ENCODE results near the gene LEFTY1. TPM values are rescaled to one million over a fixed set of nuclear protein-coding genes. Genes with fewer than 3 reads are reported as not detected.

LEFTY1 gene
- total RNA-seq, 1 donor from 2014 or later = 0.28 TPM

DNA sequence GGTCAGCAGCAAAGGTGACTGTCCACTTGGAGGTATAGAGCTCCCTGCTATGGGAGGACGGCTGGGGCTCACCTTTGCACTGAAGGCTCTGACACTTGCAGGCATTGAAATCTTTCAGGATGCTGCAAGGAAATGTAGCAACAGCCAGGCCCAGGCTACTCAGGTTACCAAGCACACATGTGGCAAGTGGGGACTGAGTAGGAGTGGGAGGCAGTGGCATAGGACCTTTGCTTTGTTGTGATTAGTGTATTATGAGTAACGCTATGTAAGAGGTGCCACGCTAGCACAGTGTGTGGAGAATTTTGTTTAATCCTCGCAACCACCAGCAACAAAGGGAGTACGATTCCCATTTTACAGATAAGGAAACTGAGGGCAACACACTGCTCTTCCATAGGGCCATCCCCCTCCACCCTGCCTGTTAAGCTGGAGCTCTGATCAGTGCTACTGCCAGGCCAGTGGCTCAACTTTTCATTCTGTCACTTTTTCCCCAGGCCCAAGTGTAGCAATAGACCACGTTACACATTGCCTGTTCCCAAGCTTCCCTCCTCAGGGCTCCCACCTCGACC, 28.0 kb downstream of the LEFTY1 start:
- Mint-ChIP-seq H3K36me3 (ENCODE audit: low read depth, unreplicated experiment) (peaks cover 20% of the 10 kb centered on the region), H3K9me3 (ENCODE audit: unreplicated experiment) (no peaks in the 10 kb centered on the region), H3K4me3 (ENCODE audit: unreplicated experiment) (peak overlapping the region; percentile 38), H3K27me3 (ENCODE audit: unreplicated experiment) (peaks cover 10% of the 10 kb centered on the region), H3K4me1 (ENCODE audit: unreplicated experiment) (peaks cover 5% of the 10 kb centered on the region), H3K27ac (ENCODE audit: unreplicated experiment) (no peak overlapping the region)
- TF ChIP-seq, protein P1, sequence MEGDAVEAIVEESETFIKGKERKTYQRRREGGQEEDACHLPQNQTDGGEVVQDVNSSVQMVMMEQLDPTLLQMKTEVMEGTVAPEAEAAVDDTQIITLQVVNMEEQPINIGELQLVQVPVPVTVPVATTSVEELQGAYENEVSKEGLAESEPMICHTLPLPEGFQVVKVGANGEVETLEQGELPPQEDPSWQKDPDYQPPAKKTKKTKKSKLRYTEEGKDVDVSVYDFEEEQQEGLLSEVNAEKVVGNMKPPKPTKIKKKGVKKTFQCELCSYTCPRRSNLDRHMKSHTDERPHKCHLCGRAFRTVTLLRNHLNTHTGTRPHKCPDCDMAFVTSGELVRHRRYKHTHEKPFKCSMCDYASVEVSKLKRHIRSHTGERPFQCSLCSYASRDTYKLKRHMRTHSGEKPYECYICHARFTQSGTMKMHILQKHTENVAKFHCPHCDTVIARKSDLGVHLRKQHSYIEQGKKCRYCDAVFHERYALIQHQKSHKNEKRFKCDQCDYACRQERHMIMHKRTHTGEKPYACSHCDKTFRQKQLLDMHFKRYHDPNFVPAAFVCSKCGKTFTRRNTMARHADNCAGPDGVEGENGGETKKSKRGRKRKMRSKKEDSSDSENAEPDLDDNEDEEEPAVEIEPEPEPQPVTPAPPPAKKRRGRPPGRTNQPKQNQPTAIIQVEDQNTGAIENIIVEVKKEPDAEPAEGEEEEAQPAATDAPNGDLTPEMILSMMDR (IDR thresholded peaks at IDR 0.05; ENCODE audit: unreplicated experiment) = no peak
- DNase-seq (ENCODE audit: low spot score) = no peak

DNA sequence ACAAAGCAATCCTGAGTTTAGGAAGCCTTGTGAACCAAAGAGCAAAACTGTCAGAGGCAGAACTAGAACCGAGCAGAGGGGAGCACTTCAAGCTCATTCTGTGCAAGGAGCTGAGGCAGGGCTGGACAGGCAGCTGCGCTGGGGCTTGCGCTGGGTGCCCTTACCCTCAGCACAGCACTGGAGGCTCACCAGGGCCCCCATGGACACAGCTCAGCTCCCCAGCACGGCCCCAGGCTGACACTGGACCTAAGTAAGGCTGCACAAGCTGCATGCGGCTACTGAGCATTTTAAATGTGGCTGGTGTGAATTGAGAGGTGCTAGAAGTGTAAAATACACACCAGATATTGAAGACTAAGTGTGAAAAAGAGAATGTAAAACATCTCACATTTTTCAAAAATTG, 28.8 kb downstream of the LEFTY1 start:
- no peak overlapping the region for H3K27ac Mint-ChIP-seq (ENCODE audit: unreplicated experiment)
- H3K4me3 Mint-ChIP-seq (ENCODE audit: unreplicated experiment) = no peak overlapping the region
- H3K27me3 Mint-ChIP-seq (ENCODE audit: unreplicated experiment) = peaks cover 10% of the 10 kb centered on the region
- TF ChIP-seq, protein P1 (IDR thresholded peaks at IDR 0.05; ENCODE audit: unreplicated experiment) = no peak
- no peak for DNase-seq (ENCODE audit: low spot score)
- peaks cover 5% of the 10 kb centered on the region for H3K4me1 Mint-ChIP-seq (ENCODE audit: unreplicated experiment)
- H3K36me3 Mint-ChIP-seq (ENCODE audit: low read depth, unreplicated experiment) = peaks cover 15% of the 10 kb centered on the region
- no peaks in the 10 kb centered on the region for H3K9me3 Mint-ChIP-seq (ENCODE audit: unreplicated experiment)

DNA sequence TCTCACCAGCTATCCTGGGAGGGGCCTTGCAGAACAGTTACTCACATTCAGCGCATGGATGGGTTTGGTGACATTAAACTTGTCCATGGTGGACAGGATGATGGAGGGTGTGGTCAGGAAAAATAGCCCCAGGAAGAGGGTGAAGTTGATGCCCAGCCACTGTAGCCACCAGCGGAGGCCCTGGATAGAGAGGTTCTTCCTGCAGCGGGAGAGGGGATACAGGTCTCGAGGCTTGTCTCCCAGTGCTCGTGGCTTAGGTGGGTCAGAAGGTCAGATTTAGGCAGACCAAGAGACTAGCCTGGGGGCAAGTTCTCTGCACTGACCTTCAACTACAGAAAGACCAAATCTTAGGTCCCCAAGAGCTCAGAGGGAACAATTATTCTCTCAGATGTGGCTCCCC, 29.8 kb downstream of the LEFTY1 start:
- DNase-seq (ENCODE audit: low spot score) = no peak
- peaks cover 10% of the 10 kb centered on the region for H3K27me3 Mint-ChIP-seq (ENCODE audit: unreplicated experiment)
- no peak overlapping the region for H3K27ac Mint-ChIP-seq (ENCODE audit: unreplicated experiment)
- no peaks in the 10 kb centered on the region for H3K9me3 Mint-ChIP-seq (ENCODE audit: unreplicated experiment)
- peaks cover 5% of the 10 kb centered on the region for H3K4me1 Mint-ChIP-seq (ENCODE audit: unreplicated experiment)
- H3K4me3 Mint-ChIP-seq (ENCODE audit: unreplicated experiment) = no peak overlapping the region
- TF ChIP-seq, protein P1 (IDR thresholded peaks at IDR 0.05; ENCODE audit: unreplicated experiment) = no peak
- peaks cover 20% of the 10 kb centered on the region for H3K36me3 Mint-ChIP-seq (ENCODE audit: low read depth, unreplicated experiment)

DNA sequence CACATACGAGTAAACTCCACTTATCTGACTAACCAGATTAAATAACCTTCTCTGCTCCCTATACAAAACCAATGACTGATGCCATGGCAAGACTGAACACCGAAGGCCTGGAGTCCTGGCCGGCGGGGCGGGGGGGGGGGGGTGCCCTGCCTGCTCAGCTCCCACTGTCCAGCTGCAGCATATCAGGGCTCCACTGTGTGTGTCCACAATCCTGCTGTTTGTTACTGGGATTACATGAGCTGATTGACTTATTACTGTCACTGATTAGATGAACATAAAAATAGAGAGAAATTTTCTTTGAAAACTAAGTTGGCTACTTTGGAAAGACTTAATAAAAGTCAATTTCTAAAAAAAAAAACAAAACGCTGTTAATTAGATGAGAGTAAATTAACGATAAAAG, 31.7 kb downstream of the LEFTY1 start:
- H3K9me3 Mint-ChIP-seq (ENCODE audit: unreplicated experiment) = no peaks in the 10 kb centered on the region
- no peak for DNase-seq (ENCODE audit: low spot score)
- TF ChIP-seq, protein P1 (IDR thresholded peaks at IDR 0.05; ENCODE audit: unreplicated experiment) = no peak
- no peak overlapping the region for H3K4me3 Mint-ChIP-seq (ENCODE audit: unreplicated experiment)
- H3K27ac Mint-ChIP-seq (ENCODE audit: unreplicated experiment) = no peak overlapping the region
- peaks cover 5% of the 10 kb centered on the region for H3K4me1 Mint-ChIP-seq (ENCODE audit: unreplicated experiment)
- H3K36me3 Mint-ChIP-seq (ENCODE audit: low read depth, unreplicated experiment) = peaks cover 38% of the 10 kb centered on the region
- H3K27me3 Mint-ChIP-seq (ENCODE audit: unreplicated experiment) = peaks cover 7% of the 10 kb centered on the region

DNA sequence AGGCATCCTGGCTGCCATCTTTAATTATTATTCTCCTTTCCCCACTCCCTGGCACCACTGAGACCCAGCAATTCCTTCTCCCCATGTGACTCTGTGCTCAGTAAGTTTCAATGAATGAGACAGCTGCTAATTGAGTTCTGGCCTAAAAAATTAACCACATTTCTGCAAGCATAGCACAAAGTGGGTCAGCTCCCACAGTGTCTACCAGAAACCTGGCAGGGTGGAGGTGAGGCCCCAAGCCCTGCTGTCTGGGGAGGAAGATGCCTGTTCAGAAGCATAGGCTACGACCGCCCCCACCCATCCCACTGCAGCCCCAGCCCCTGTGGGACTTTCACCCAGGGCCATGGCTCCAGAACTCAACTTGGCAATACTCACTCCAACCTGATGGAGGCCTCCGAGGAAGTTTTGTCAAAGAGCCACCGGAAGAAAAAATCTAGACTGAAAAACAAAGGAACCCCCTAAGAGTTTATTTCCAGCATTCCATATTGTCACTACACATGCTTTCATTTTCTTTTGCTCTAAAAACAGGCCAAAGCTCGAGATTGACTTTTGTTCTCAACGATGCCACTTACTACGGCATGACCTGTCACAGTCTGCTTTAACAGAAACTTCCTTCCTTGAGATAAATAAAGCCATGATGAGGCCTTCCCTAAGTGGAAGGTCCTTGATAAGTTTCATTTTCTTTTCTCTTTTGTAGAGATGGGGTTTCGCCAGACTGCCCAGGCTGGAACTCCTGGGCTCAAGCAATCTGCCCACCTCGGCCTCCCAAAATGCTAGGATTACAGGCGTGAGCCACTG, 33.2 kb downstream of the LEFTY1 start:
- no peak for DNase-seq (ENCODE audit: low spot score)
- Mint-ChIP-seq H3K4me3 (ENCODE audit: unreplicated experiment) (no peak overlapping the region), H3K36me3 (ENCODE audit: low read depth, unreplicated experiment) (peaks cover 45% of the 10 kb centered on the region), H3K4me1 (ENCODE audit: unreplicated experiment) (no peaks in the 10 kb centered on the region), H3K27me3 (ENCODE audit: unreplicated experiment) (no peaks in the 10 kb centered on the region), H3K27ac (ENCODE audit: unreplicated experiment) (no peak overlapping the region), H3K9me3 (ENCODE audit: unreplicated experiment) (no peaks in the 10 kb centered on the region)
- TF ChIP-seq, protein P1 (IDR thresholded peaks at IDR 0.05; ENCODE audit: unreplicated experiment) = peak; percentile 24

All from endothelial cell (in vitro differentiated cells).